Measurements from ENCODE around the gene C3orf62.

C3orf62 gene

DNA sequence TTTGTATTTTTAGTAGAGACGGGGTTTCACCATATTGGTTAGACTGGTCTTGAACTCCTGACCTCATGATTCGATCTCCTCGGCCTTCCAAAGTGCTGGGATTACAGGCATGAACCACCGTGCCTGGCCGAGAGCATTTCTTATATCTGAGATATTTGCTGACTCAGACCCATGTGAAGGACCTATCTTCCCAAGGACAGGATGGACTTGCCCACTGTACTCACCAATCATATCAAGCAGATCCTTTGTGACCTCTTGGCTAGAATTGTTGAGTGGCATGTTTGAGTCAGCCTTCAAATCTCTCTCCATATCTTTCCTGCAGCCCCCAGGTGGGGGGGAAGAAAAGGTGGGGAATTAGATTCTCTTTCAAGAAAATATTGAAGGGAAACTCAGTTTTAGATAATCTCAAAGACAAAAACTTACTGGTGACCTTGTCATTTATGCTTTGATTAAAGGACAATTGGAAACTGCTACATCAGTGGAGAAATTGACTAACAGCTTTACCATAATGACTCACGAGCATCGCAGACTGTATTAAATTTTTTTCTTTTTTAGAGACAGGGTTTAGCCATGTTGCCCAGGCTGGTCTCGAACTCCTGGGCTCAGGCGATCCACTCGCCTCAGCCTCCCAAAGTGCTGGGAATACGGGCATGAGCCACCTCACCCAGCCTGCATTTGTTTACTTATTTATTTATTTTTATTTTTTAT lies 3.1 kb downstream of the C3orf62 start:
- no peaks in the 10 kb centered on the region for H3K9me3 ChIP-seq
- H3K4me1 ChIP-seq, result no peaks in the 10 kb centered on the region
- H3K27me3 ChIP-seq, result no peaks in the 10 kb centered on the region
- no peak overlapping the region for H3K4me3 ChIP-seq (ENCODE audit: low read depth, low read length)
- H3K36me3 ChIP-seq, result no peaks in the 10 kb centered on the region
- TF ChIP-seq, protein P1, sequence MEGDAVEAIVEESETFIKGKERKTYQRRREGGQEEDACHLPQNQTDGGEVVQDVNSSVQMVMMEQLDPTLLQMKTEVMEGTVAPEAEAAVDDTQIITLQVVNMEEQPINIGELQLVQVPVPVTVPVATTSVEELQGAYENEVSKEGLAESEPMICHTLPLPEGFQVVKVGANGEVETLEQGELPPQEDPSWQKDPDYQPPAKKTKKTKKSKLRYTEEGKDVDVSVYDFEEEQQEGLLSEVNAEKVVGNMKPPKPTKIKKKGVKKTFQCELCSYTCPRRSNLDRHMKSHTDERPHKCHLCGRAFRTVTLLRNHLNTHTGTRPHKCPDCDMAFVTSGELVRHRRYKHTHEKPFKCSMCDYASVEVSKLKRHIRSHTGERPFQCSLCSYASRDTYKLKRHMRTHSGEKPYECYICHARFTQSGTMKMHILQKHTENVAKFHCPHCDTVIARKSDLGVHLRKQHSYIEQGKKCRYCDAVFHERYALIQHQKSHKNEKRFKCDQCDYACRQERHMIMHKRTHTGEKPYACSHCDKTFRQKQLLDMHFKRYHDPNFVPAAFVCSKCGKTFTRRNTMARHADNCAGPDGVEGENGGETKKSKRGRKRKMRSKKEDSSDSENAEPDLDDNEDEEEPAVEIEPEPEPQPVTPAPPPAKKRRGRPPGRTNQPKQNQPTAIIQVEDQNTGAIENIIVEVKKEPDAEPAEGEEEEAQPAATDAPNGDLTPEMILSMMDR (IDR thresholded peaks at IDR 0.05; ENCODE audit: low read depth, low read length), result no peak
- no peak for DNase-seq

DNA sequence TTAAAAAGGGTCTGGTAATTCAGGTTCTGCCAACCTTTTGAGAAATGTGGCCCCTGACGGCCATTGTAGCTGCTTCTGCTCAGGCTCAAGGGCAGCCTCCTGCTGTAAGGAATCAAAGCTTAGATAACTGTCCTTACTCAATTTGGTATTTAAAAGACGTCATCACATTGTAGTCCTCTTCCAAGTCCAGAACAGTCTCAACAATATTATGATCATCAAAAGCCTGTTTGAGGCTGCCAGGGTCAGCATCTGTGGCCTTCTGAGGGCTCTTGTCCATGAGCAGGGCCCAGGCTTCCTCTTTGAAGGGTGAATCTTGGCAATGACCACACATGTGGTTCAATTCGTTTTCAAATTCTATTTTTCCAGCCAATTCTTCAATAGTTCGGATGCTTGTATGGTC lies 6.0 kb downstream of the C3orf62 start:
- H3K4me1 ChIP-seq, result no peaks in the 10 kb centered on the region
- H3K36me3 ChIP-seq, result no peaks in the 10 kb centered on the region
- TF ChIP-seq, protein P1 (IDR thresholded peaks at IDR 0.05; ENCODE audit: low read depth, low read length), result no peak
- no peak overlapping the region for H3K4me3 ChIP-seq (ENCODE audit: low read depth, low read length)
- no peak for DNase-seq
- no peaks in the 10 kb centered on the region for H3K27me3 ChIP-seq
- no peaks in the 10 kb centered on the region for H3K9me3 ChIP-seq

DNA sequence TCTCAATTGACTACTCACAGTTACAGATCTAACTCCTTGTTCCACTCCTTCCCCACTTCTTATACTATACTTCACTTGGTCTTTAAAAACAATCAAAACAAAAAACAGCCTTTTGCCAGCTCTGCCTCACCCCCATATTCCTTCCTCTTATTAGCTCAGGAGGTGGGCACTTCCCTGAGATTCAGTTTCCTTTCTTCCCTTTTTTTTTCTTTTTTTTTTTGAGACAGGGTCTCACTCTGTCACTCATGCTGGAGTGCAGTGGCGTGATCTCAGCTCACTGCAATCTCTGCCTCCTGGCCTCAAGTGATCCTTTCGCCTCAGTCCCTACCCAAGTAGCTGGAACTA lies 6.9 kb downstream of the C3orf62 start:
- TF ChIP-seq, protein P1 (IDR thresholded peaks at IDR 0.05; ENCODE audit: low read depth, low read length), result no peak
- Histone ChIP-seq H3K4me1 (no peaks in the 10 kb centered on the region), H3K27me3 (no peaks in the 10 kb centered on the region), H3K9me3 (no peaks in the 10 kb centered on the region), H3K36me3 (no peaks in the 10 kb centered on the region), H3K4me3 (ENCODE audit: low read depth, low read length) (no peak overlapping the region)
- no peak for DNase-seq

DNA sequence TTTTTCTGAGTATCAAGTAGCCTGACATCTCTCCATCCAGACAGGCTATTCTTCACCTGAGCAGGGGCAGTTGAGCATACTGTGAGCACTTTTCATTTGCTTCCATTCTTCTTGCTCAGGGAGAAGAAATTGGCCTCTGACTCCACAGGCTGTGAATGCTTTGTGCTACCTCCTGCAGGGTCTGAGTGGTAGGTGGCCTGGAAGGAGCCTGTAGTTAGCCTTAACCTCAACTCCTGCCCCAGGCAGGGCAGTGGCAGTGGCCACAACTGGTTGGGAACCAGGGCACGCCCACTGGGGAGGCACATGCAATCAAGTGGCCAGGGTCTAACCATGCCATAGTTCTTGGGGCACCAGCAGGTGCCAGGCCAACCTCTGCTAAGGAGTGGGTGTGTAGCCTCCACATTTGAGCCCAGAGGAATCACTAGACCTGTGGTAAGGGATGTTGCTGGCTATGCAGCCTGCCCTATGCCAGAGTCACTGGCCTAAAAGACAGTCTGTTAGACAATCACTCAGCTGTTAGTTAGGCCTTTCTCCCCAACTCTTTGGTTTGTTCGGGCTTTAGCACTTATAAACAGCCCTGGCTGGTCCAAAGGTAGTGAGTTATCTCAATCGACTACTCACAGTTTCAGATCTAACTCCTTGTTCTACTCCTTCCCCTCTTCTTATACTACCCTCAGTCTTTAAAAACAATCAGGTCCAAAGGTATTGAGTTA lies 7.4 kb downstream of the C3orf62 start:
- DNase-seq, result no peak
- Histone ChIP-seq H3K27me3 (no peaks in the 10 kb centered on the region), H3K4me1 (no peaks in the 10 kb centered on the region), H3K9me3 (no peaks in the 10 kb centered on the region), H3K4me3 (ENCODE audit: low read depth, low read length) (no peak overlapping the region), H3K36me3 (no peaks in the 10 kb centered on the region)
- TF ChIP-seq, protein P1 (IDR thresholded peaks at IDR 0.05; ENCODE audit: low read depth, low read length), result no peak

DNA sequence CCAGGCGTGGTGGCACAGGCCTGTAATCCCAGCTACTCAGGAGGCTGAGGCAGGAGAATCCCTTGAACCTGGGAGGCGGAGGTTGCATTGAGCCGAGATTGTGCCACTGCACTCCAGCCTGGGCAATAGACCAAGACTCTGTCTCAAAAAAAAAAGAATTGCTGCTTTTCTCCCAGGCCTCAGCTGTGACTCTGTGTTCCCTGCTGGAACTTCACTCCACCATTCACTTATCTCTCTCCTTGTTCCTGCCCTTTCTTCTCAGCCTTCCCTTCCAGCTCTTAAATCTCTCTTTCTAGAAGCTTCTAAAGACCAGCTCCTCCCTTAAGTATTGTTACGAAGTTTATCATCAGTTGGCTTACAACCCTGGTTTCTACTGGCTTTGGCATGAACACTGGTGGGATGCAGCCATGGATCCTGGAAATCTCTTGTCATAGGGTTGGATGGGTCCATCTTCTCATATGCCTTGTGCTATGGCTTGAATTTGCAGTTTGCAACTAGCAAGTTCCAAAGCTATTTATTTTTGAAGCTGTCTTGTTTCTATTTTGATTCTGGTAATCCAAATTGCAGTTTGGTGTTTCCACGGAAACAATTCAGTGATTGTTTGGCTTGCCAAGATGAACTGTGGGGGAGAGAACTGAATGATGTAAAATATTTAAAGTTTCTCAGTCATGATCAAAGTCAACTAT lies 10.5 kb downstream of the C3orf62 start:
- Histone ChIP-seq H3K4me1 (no peaks in the 10 kb centered on the region), H3K4me3 (ENCODE audit: low read depth, low read length) (no peak overlapping the region), H3K9me3 (no peaks in the 10 kb centered on the region), H3K27me3 (no peaks in the 10 kb centered on the region), H3K36me3 (no peaks in the 10 kb centered on the region)
- no peak for DNase-seq
- TF ChIP-seq, protein P1 (IDR thresholded peaks at IDR 0.05; ENCODE audit: low read depth, low read length), result no peak

Measured in BE2C (cell line).